Measurements from ENCODE around the gene HOXA7. TPM values are rescaled to one million over a fixed set of nuclear protein-coding genes. Genes with fewer than 3 reads are reported as not detected.
A peak's percentile ranks its signal among the peaks of the same experiment; 100 is the strongest.

Gene HOXA7
- total and polyA plus RNA-seq, 2 experiments from 2014 or later, result 0.24 TPM; not detected in 1

GRCh38 chr7:27108390-27109127 is 47.9 kb downstream of the HOXA7 start:
- H3K27me3 ChIP-seq (ENCODE audit: insufficient read depth), result peaks cover 100% of the 10 kb centered on the region
- no peaks in the 10 kb centered on the region for H3K36me3 ChIP-seq (ENCODE audit: insufficient read depth)
- H4K20me1 ChIP-seq (replicated peaks; ENCODE audit: insufficient read depth), result peaks cover 78% of the 10 kb centered on the region
- peak overlapping the region; percentile 49 for H3K4me3 ChIP-seq
- no peak overlapping the region for H3K27ac ChIP-seq (ENCODE audit: low read depth)
- peaks cover 52% of the 10 kb centered on the region for H3F3A ChIP-seq (replicated peaks; ENCODE audit: low read depth)
- no peaks in the 10 kb centered on the region; the same call in 2 of the 3 replicates for H3K36me3 Mint-ChIP-seq (ENCODE audit: low read depth)
- peak overlapping the region; percentile 75 for H3K4me2 ChIP-seq
- TF ChIP-seq ZNF462 (CRISPR knock-in tag; IDR thresholded peaks at IDR 0.05) (no peak), ZNF114 (CRISPR knock-in tag; IDR thresholded peaks at IDR 0.05) (no peak), EZH2phosphoT487 (IDR thresholded peaks at IDR 0.05; ENCODE audit: unreplicated experiment) (peak; percentile 86), ETS1 (IDR thresholded peaks at IDR 0.05) (no peak), CREB1 (CRISPR knock-in tag; IDR thresholded peaks at IDR 0.05; ENCODE audit: low read depth) (no peak), POLR2AphosphoS5 (IDR thresholded peaks at IDR 0.05; ENCODE audit: low read depth) (no peak), EZH2 (IDR thresholded peaks at IDR 0.05; ENCODE audit: low read depth, unreplicated experiment) (peak; percentile 75), ZNF331 (CRISPR knock-in tag; IDR thresholded peaks at IDR 0.05; ENCODE audit: low read depth) (no peak), JUNB (IDR thresholded peaks at IDR 0.05; ENCODE audit: unreplicated experiment) (no peak)
- no peaks in the 10 kb centered on the region for H3K79me2 ChIP-seq (replicated peaks; ENCODE audit: insufficient read depth)
- ATAC-seq (peak; percentile 51), DNase-seq (ENCODE audit: low spot score) (peak; percentile 82)
- peaks cover 11% of the 10 kb centered on the region; the same call in 2 of the 3 replicates for H3K9me3 Mint-ChIP-seq
- H3K4me3 Mint-ChIP-seq, result peak overlapping the region; percentile 65
- H3K27me3 Mint-ChIP-seq (ENCODE audit: insufficient read depth, low read depth, poor library complexity), result peaks cover 99% of the 10 kb centered on the region
- no peak overlapping the region for H2AFZ ChIP-seq
- no peaks in the 10 kb centered on the region for H3K9me2 ChIP-seq (ENCODE audit: insufficient read depth)
- H3K4me1 ChIP-seq (ENCODE audit: insufficient read depth), result peaks cover 32% of the 10 kb centered on the region
- H3K27ac Mint-ChIP-seq, result no peak overlapping the region
- H3K4me1 Mint-ChIP-seq, result peaks cover 21% of the 10 kb centered on the region

Measured in GM23338 (cell line).